ENCODE data around the gene EMX1. TPM values are rescaled to one million over a fixed set of nuclear protein-coding genes. Genes with fewer than 3 reads are reported as not detected.

The EMX1 gene
- total RNA-seq, 1 experiment from 2014 or later = 0.72 TPM

GRCh38 chr2:72908741-72909140 lies 8.6 kb upstream of the EMX1 start:
- Histone ChIP-seq H3K56ac (ENCODE audit: insufficient read length, low read depth, low read length) (no peak overlapping the region), H3K9me3 (ENCODE audit: control insufficient read depth, low read depth, low read length) (no peaks in the 10 kb centered on the region), H4K20me1 (ENCODE audit: control insufficient read depth, insufficient read depth, insufficient read length) (no peaks in the 10 kb centered on the region), H3K4ac (ENCODE audit: low read depth, low read length) (no peak overlapping the region), H3K18ac (ENCODE audit: insufficient read length, low read depth, low read length) (no peak overlapping the region), H2BK120ac (ENCODE audit: low read depth, low read length, poor library complexity, severe bottlenecking) (no peak overlapping the region), H2BK15ac (ENCODE audit: low read depth, low read length) (no peak overlapping the region), H4K5ac (ENCODE audit: insufficient read length, low read depth, low read length) (no peak overlapping the region), H4K91ac (ENCODE audit: insufficient read length, low read depth, low read length) (no peak overlapping the region), H3K79me2 (ENCODE audit: insufficient read depth, low read length) (no peaks in the 10 kb centered on the region), H3T11ph (ENCODE audit: low read length) (no peak overlapping the region), H2BK5ac (ENCODE audit: insufficient read length, low read length) (no peak overlapping the region), H2AK5ac (ENCODE audit: insufficient read length, low read length) (no peak overlapping the region), H2AFZ (ENCODE audit: low read length) (no peak overlapping the region), H3K79me1 (ENCODE audit: insufficient read depth, low read depth, low read length, poor library complexity, severe bottlenecking) (no peaks in the 10 kb centered on the region), H3K4me2 (ENCODE audit: insufficient read depth, insufficient read length, low read length) (no peak overlapping the region), H3K23me2 (ENCODE audit: insufficient read length, low read depth, low read length, poor library complexity, severe bottlenecking) (no peaks in the 10 kb centered on the region), H3K27me3 (ENCODE audit: insufficient read depth, low read length) (peaks cover 22% of the 10 kb centered on the region), H3K14ac (ENCODE audit: insufficient read depth, low read length) (no peak overlapping the region), H3K27ac (ENCODE audit: insufficient read length, low read depth, low read length) (no peak overlapping the region), H2BK20ac (ENCODE audit: low read depth, low read length, poor library complexity, severe bottlenecking) (no peak overlapping the region), H3K4me1 (ENCODE audit: insufficient read depth, low read length) (peaks cover under 1% of the 10 kb centered on the region; the same call in 1 of the 2 replicates), H2BK12ac (ENCODE audit: insufficient read length, low read depth, low read length) (no peak overlapping the region), H3K23ac (ENCODE audit: insufficient read length, low read depth, low read length) (no peak overlapping the region), H4K8ac (replicated peaks; ENCODE audit: insufficient read length, low read depth, low read length) (no peak overlapping the region), H3K9ac (ENCODE audit: extremely low read depth, insufficient read length, low read length) (no peak overlapping the region)
- no peak overlapping the region for H3K4me3 Mint-ChIP-seq
- no CpG with 5 or more reads among the region's 3 CpGs for WGBS (ENCODE audit: extremely low coverage, insufficient read length, low lambda C conversion rate)
- H3K4me1 Mint-ChIP-seq = peaks cover 0 to 6% of the 10 kb centered on the region in 2 experiments; a peak in 3 of 4 replicates
- DNase-seq = no peak
- H3K36me3 Mint-ChIP-seq (ENCODE audit: insufficient read depth in 1 of 3, low read depth in 3 of 3) = peaks cover 0 to 5% (median 0%) of the 10 kb centered on the region in 3 experiments; a peak in 1 of 7 replicates
- H3K27me3 Mint-ChIP-seq (ENCODE audit: low read depth) = peaks cover 98% of the 10 kb centered on the region
- H3K27ac Mint-ChIP-seq = no peak overlapping the region
- TF ChIP-seq, protein P1, sequence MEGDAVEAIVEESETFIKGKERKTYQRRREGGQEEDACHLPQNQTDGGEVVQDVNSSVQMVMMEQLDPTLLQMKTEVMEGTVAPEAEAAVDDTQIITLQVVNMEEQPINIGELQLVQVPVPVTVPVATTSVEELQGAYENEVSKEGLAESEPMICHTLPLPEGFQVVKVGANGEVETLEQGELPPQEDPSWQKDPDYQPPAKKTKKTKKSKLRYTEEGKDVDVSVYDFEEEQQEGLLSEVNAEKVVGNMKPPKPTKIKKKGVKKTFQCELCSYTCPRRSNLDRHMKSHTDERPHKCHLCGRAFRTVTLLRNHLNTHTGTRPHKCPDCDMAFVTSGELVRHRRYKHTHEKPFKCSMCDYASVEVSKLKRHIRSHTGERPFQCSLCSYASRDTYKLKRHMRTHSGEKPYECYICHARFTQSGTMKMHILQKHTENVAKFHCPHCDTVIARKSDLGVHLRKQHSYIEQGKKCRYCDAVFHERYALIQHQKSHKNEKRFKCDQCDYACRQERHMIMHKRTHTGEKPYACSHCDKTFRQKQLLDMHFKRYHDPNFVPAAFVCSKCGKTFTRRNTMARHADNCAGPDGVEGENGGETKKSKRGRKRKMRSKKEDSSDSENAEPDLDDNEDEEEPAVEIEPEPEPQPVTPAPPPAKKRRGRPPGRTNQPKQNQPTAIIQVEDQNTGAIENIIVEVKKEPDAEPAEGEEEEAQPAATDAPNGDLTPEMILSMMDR (conservative IDR thresholded peaks at IDR 0.05) = no peak
- H3K9me3 Mint-ChIP-seq = peaks cover 5 to 8% of the 10 kb centered on the region in 2 experiments
